Esophagus squamous epithelium (tissue), 5 donors: ENCODE results near the gene HERC2. TPM values are rescaled to one million over a fixed set of nuclear protein-coding genes. Genes with fewer than 3 reads are reported as not detected.

Experiments used
- DNase-seq: peaks from one replicate; lab custom pipeline; 2025; lab: John Stamatoyannopoulos, UW
- H3K27ac ChIP-seq, 4 donors: fragments of 200-600 bp; sonication (generic); one replicate each; pipeline ENCODE4 v1.5.1; 2016 to 2019; ENCODE audit warnings: mild to moderate bottlenecking in 1 of 4
- H3K27me3 ChIP-seq, 4 donors: fragments of 200-600 bp; sonication (generic); 1 replicate in 3 of 4; 2 replicates in 1 of 4; pipeline versions ENCODE4 v1.5.1 to v1.6.0; 2017 to 2021; ENCODE audit warnings: antibody characterized with exemption in 1 of 4
- H3K36me3 ChIP-seq, 3 donors: fragments of 200-600 bp; sonication (generic); one replicate each; pipeline ENCODE4 v1.5.1; 2016 to 2019
- H3K4me1 ChIP-seq, 3 donors: fragments of 200-600 bp; sonication (generic); one replicate each; pipeline ENCODE4 v1.5.1; 2017 to 2019
- H3K4me3 ChIP-seq, 4 donors: fragments of 200-600 bp; sonication (generic); 1 replicate in 3 of 4; 2 replicates in 1 of 4; pipeline ENCODE4 v1.5.1; 2016 to 2019; ENCODE audit warnings: mild to moderate bottlenecking in 2 of 4, moderate library complexity in 1 of 4
- H3K9me3 ChIP-seq, 3 donors: fragments of 200-600 bp; sonication (generic); one replicate each; pipeline ENCODE4 v1.5.1; 2016 to 2019
- POLR2A ChIP-seq, 4 donors: fragments of 450-650 bp; IDR thresholded peaks; one replicate each; pipeline ENCODE4 v1.6.1; 2017; ENCODE audit warnings: antibody characterized with exemption in 4 of 4, mild to moderate bottlenecking in 4 of 4, moderate library complexity in 3 of 4
- WGBS, 2 donors: methylation state at CpG; one replicate each; pipeline ENCODE4 v1.1.5; 2018; 5-methylcytosine and 5-hydroxymethylcytosine counted together
- intact Hi-C: fragments of 100-400 bp; cut with DNase I; formaldehyde crosslinking; loops from one replicate; pipeline ENCODE4 v1.15.0; 2022
- total RNA-seq, 4 donors: library from RNA; depleted of rRNA; stranded (reverse); fragments of >200 nt; gene quantifications; one replicate each; pipeline ENCODE4 v1.1.0, GENCODE V29; 2016
- TF ChIP-seq, protein P1 (sequence below), 6 experiments: fragments of 450-650 bp in 4 of 6; fragments of 200-600 bp in 2 of 6; sonication (generic) in 2 of 6; IDR thresholded peaks; one replicate each; pipeline ENCODE4 v1.5.1; 2016 to 2019; ENCODE audit warnings: antibody characterized with exemption in 6 of 6, mild to moderate bottlenecking in 4 of 6, moderate library complexity in 4 of 6
- donor health status: DM: yes; HTN: yes; CAD: no.

HERC2 gene
- total RNA-seq, 4 donors from 2014 or later: 32.2 to 45.0 (median 39.2) TPM

DNA sequence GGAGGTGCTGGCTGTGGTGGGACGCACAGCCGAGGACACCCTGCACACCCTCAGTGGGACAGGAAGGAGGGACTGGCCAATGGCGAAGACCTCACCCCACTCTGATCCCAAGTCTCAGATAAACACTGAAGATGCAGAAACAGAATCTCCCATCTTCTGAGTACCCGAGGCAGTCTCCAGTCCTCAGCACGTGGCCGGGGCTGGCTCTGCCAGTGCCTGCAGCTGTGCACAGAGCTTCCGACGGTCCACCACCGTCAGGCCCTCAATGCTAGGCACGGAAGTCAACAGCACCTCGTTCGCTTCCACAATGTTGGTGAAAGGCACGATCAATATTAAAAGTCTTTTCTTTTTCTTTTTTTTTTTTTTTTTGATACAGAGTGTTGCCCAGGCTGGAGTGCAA lies 206.1 kb downstream of the HERC2 start:
- no peak for TF ChIP-seq POLR2A (IDR thresholded peaks at IDR 0.05)
- TF ChIP-seq, protein P1, sequence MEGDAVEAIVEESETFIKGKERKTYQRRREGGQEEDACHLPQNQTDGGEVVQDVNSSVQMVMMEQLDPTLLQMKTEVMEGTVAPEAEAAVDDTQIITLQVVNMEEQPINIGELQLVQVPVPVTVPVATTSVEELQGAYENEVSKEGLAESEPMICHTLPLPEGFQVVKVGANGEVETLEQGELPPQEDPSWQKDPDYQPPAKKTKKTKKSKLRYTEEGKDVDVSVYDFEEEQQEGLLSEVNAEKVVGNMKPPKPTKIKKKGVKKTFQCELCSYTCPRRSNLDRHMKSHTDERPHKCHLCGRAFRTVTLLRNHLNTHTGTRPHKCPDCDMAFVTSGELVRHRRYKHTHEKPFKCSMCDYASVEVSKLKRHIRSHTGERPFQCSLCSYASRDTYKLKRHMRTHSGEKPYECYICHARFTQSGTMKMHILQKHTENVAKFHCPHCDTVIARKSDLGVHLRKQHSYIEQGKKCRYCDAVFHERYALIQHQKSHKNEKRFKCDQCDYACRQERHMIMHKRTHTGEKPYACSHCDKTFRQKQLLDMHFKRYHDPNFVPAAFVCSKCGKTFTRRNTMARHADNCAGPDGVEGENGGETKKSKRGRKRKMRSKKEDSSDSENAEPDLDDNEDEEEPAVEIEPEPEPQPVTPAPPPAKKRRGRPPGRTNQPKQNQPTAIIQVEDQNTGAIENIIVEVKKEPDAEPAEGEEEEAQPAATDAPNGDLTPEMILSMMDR (IDR thresholded peaks at IDR 0.05): no peak
- WGBS, 2 donors: 95 to 96% methylated on average over 10 to 11 of the region's 13 CpGs
- intact Hi-C loops: no loop called here
- Histone ChIP-seq H3K27me3 (no peaks in the 10 kb centered on the region), H3K36me3 (peaks cover 8 to 100% (median 34%) of the 10 kb centered on the region in 3 donors), H3K27ac (no peak overlapping the region), H3K9me3 (no peaks in the 10 kb centered on the region), H3K4me1 (no peaks in the 10 kb centered on the region), H3K4me3 (no peak overlapping the region)
- DNase-seq: no peak

DNA sequence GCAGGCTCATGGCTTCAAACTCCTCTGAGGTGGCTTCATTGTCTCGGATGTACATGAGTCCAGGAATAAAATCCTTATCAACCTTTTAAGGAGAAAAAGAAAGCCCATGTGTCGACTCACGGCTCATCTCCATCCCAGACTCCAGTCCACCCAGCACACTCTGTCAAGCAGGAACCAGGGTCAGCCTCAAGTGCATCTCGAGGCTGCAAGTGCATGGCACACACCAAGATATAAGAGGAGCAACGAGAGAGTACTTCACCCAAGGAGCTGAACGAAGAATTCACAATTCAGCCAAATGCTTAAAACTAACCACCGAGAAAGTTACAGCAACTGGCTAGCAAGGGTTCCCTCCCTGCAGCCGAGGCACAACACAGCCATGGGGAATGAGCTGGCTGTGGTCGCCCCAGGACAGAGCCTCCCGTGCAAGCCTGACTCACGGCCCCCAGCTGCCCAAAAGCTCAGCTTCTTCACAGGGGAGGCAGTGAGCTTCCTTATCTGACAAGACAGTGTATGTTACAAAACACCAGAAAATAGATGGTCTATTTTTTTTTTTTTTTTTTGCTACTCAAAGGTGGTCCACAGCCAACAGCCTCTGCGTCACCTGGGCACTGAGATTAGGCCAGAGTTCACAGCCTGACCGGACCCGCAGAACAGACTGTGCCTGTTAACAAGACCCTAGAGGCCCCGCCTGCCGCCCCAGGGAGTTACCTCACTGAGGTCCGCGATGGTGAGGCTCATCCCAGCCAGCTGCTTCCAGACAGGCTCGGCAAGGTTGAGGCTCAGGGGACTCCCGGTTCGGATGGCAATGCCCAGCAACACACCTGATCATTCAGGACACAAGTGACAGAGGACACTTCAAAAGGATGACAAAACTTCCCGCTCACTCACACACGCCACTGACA lies 207.0 kb downstream of the HERC2 start:
- Histone ChIP-seq H3K4me3 (no peak overlapping the region), H3K27ac (no peak overlapping the region), H3K9me3 (no peaks in the 10 kb centered on the region), H3K36me3 (peaks cover 8 to 95% (median 28%) of the 10 kb centered on the region in 3 donors), H3K27me3 (no peaks in the 10 kb centered on the region), H3K4me1 (peaks cover 0 to 7% (median 0%) of the 10 kb centered on the region in 3 donors)
- WGBS, 2 donors: 90 to 98% methylated on average over 14 to 18 of the region's 23 CpGs
- intact Hi-C loops: no loop called here
- no peak for DNase-seq
- TF ChIP-seq, protein P1 (IDR thresholded peaks at IDR 0.05): no peak
- no peak for TF ChIP-seq POLR2A (IDR thresholded peaks at IDR 0.05)

DNA sequence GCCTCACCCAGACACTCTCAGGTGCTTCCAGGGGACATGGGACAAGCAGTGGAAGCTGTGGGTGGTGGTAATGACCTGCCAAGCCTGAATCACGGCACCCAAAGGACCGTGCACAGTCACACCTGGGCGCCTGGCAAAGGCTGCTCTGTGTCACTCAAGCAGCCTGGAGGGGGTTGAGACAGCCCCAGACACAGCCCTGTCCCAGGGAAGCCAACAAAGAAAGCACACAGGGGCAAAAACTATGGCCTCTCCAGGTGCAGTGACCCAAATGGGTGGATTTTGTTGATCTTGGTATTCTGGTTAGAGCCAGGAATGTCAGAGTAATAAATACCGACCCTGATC lies 207.9 kb downstream of the HERC2 start:
- no peak for DNase-seq
- no peaks in the 10 kb centered on the region for H3K9me3 ChIP-seq
- H3K27ac ChIP-seq: no peak overlapping the region
- peaks cover 0 to 9% (median 0%) of the 10 kb centered on the region in 3 donors for H3K4me1 ChIP-seq
- H3K36me3 ChIP-seq: peaks cover 8 to 86% (median 26%) of the 10 kb centered on the region in 3 donors
- H3K4me3 ChIP-seq: no peak overlapping the region
- WGBS, 2 donors: 93 to 100% methylated on average over 1 to 4 of the region's 4 CpGs
- intact Hi-C loops: no loop called here
- H3K27me3 ChIP-seq: no peaks in the 10 kb centered on the region
- no peak for TF ChIP-seq POLR2A (IDR thresholded peaks at IDR 0.05)
- TF ChIP-seq, protein P1 (IDR thresholded peaks at IDR 0.05): no peak

DNA sequence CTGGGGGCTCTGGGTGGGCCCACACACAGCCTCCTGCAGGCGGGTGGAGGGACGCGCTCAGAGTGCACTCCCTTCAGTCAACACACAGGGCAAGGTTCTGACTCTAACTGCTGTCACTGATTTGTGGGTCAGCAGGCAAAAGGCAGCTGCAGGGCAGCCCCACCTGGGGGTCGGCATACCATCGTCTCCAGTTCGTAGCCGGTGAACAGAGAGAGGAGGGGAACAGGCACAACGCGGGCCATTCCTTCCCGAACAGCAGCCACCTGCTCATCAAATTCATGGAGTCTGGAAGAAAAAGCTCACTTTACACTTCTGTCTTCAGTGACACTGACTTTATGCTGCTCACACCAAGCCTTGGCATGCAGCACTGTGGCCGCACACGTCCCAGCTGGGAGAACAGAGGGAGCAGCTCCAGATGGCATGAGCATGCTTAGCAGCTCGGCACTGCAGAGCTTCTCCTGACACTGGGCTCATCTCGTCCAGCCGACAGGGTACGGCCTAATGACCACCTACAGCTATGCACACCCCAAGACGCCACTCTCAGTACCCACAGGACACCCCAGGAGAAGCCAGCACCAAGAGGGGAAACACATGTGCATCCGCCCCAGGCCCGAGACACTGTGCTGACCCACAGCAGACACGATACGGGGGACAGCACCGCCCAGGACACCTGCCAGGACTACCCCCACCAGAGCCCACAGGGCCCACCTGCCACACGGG lies 208.4 kb downstream of the HERC2 start:
- 100% methylated on average over 1 of the region's 23 CpGs; no CpG with 5 or more reads in 1 of the 2 donors for WGBS, 2 donors
- Histone ChIP-seq H3K27ac (no peak overlapping the region), H3K9me3 (no peaks in the 10 kb centered on the region), H3K4me3 (no peak overlapping the region), H3K36me3 (peaks cover 8 to 81% (median 26%) of the 10 kb centered on the region in 3 donors), H3K4me1 (peaks cover 0 to 9% (median 0%) of the 10 kb centered on the region in 3 donors), H3K27me3 (no peaks in the 10 kb centered on the region)
- intact Hi-C loops: no loop called here
- no peak for TF ChIP-seq POLR2A (IDR thresholded peaks at IDR 0.05)
- TF ChIP-seq, protein P1 (IDR thresholded peaks at IDR 0.05): no peak
- no peak for DNase-seq

- H3K9me3 ChIP-seq: no peaks in the 10 kb centered on the region
- WGBS, 2 donors: 94 to 95% methylated on average over 17 to 21 of the region's 26 CpGs
- peaks cover 0 to 9% (median 0%) of the 10 kb centered on the region in 3 donors for H3K4me1 ChIP-seq
- intact Hi-C loops: no loop called here
- no peak overlapping the region for H3K4me3 ChIP-seq
- peaks cover 7 to 75% (median 26%) of the 10 kb centered on the region in 3 donors for H3K36me3 ChIP-seq
- TF ChIP-seq, protein P1 (IDR thresholded peaks at IDR 0.05): no peak
- no peak for TF ChIP-seq POLR2A (IDR thresholded peaks at IDR 0.05)
- H3K27me3 ChIP-seq: no peaks in the 10 kb centered on the region
- H3K27ac ChIP-seq: no peak overlapping the region
- DNase-seq: no peak
Observed at GRCh38 chr15:28112962-28113361, 209.0 kb downstream of the HERC2 start.
